ENCODE measurements around the gene SAP30BP.

SAP30BP gene

GRCh38 chr17:75666959-75667790, at the start of gene SAP30BP, which contains the start of gene RECQL5:
Gene SAP30BP, plus strand, starts transcription at chr17:75667338. Its CDS starts 35 bp downstream, at chr17:75667373.
Gene RECQL5, minus strand, starts transcription at chr17:75667154. Its CDS starts 597 bp downstream, at chr17:75666557.
- DNase-seq: peak; percentile 98

GRCh38 chr17:75617675-75618074, 49.5 kb upstream of the SAP30BP start:
- DNase-seq: no peak

DNA sequence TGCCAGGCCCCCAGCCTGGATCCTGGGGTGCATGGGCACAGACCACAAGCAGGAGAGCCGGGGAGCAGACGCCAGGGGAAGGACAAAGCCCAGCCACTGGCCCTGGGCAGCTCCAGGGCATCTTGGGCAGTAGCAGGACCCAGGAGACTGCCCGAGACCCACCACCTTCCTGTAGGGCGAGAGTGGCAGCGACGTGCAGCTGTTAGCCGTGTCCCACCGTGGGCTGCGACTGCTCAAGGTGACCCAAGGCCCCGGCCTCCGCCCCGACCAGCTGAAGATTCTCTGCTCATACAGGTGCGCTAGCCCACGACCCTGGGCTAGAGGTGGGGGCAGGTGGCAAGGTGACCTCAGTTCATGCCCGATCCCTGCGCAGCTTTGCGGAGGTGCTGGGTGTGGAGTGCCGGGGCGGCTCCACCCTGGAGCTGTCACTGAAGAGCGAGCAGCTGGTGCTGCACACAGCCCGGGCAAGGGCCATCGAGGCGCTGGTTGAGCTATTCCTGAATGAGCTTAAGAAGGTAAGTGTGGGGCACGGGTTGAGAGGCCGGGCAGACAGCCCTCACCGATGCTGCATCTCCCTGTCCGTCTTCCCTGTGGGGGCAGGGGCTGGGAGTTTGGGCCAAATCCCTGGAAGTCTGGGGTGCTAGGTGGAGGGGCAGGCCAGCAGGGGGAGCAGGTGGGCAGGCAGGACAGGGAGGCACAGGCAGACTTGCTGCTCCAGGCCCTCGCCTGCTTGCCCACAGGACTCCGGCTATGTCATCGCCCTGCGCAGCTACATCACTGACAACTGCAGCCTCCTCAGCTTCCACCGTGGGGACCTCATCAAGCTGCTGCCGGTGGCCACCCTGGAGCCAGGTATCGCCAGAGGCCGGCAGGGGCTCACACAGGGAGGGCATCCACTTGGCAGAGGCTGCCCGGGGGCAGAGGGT, 47.4 kb upstream of the SAP30BP start:
- DNase-seq: no peak

GRCh38 chr17:75621489-75621888, 45.6 kb upstream of the SAP30BP start:
- no peak for DNase-seq

- no peak for DNase-seq
Measured at GRCh38 chr17:75622076-75622475, 45.1 kb upstream of the SAP30BP start.

DNA sequence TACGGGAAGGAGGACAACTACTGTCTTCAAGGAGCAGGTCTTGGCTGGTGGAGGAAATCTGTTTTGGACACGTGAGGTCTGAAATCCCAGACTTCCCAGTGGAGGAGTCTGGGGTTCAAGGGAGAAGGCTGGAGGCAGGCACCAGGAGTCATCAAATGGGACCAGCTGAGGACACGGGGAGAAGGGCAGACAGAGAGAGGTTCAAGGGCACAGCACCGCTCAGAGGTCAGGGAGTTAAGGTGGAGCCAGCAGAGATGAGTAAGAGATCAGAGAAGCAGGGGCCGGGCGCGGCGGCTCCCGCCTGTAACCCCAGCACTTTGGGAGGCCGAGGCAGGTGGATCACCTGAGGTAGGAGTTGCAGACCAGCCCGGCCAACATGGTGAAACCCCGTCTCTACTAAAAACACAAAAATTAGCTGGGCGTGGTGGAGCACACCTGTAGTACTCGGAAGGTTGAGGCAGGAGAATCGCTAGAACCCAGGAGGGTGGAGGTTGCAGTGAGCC, 44.3 kb upstream of the SAP30BP start:
- no peak for DNase-seq

- no peak for DNase-seq
Measured at GRCh38 chr17:75623386-75623785, 43.8 kb upstream of the SAP30BP start.

GRCh38 chr17:75624021-75624420, 43.1 kb upstream of the SAP30BP start:
- DNase-seq: no peak

- DNase-seq: no peak
Measured at GRCh38 chr17:75624714-75625345, 42.3 kb upstream of the SAP30BP start.

GRCh38 chr17:75625813-75626486, 41.2 kb upstream of the SAP30BP start:
- DNase-seq: no peak

- DNase-seq: no peak
Measured at GRCh38 chr17:75626496-75627038, 40.6 kb upstream of the SAP30BP start.

- no peak for DNase-seq
Measured at GRCh38 chr17:75627094-75627493, 40.0 kb upstream of the SAP30BP start.

GRCh38 chr17:75628425-75628824, 38.7 kb upstream of the SAP30BP start:
- no peak for DNase-seq

DNA sequence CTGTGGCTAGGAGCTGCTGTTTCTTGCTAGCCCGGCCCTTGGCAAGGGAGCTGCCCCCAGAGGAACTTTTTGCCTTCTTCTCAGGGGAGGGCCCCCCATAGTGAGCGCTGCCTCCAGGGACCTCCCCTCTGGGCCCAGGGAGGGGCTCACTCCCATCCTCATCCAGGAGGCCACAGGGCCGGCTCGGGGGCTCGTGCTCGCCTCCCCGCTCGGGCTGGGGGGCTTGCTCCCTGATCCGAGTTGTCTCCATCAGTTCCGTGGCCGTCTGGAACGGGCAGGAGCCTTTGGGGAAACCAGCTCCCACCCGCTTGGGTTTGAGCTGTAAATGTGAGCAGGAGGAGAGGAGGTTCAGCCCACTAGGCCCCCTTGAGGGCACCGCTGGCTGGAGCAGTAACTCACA, 38.0 kb upstream of the SAP30BP start:
- DNase-seq: no peak

DNA sequence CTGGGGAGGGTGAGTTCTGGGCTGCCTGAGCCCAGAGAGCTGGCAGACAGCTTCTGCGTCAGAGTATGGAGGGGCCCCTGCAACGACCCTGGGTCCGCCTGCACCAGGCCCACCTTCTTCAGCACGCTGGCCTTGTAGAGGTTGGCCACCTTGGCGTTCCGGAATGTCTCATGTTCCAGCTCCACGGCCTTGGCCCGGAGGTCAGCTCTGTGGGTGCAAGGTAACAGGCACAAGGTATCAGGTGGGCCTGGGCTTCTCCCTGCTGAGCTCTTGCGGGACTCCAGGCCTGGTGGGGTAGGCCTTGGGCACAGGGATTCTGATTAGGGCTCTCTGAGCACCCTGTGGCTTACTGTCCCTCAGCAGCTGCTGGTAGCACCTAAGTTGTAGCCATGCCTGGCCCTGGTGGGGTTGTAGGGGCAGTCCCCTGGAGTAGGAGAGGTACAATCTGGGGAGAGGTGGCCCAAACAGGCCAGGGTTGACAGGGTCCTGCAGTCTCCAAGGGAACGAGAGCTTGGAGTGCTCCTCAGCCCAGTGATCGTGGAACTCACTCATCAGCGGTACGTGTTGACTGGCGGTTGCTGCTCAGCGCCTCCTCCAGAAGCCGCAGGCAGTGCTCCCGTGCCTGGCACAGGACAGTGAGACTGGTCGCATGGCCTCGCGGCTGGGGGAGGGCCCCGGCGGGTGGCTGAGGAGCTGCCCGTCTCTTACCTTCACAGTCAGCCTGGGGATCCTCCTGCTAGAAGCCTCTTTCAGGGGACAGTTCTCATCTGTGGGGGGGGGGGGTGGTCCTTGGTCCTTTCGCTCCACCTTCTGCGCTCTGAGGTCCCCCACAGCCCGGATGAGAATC, 36.8 kb upstream of the SAP30BP start:
- DNase-seq: no peak

- no peak for DNase-seq
Measured at GRCh38 chr17:75631353-75631752, 35.8 kb upstream of the SAP30BP start.

- DNase-seq: no peak
Measured at GRCh38 chr17:75632428-75632827, 34.7 kb upstream of the SAP30BP start.

GRCh38 chr17:75632863-75633485, 34.2 kb upstream of the SAP30BP start, which contains the start of gene SMIM5:
Gene SMIM5, plus strand, starts transcription at chr17:75633434. Its CDS starts 6,768 bp downstream, at chr17:75640202.
- peak; percentile 91 for DNase-seq

DNA sequence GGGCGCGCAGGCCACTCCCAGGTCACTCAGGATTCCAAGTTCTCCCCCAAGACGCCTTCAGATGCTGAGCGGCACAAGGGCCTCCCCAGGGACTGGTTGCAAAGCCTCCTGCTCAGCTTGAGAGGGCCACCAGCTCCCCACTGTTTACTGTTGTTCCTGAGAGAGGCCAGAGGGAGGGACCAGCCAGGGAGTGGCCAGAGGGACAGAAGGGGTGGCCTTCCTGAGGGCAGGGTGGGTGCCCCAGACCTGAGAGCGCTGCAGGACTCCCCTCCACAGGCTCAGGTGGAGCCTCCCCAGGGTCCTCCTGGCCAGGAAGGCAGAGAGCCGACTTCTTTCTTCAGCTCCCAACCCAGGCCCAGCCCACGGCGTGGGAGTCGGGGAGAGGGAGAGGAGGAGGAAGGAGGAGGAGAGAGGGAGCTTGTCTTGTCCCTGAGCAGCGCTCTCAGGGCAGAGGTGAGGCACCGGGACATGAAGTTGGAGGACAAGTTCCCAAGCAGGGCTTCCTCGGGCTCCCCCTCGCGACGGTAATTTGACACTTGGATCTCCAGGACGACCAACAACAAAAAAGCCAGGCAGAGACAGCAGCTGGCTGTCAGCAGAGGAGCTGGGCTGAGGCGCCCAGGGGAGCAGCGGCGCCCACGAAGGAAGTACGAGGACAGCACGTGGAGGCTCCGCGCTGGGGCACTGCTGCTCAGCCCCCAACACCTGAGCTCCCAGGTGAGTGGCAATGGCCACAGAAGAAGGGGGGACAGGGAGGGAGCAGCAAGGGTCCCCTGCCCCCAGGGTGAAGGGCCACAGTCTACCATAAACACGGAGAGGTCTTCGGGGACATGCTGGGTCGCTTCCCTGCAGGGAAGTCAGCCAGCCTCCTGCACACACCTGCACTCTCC, 33.4 kb upstream of the SAP30BP start:
- peak; percentile 96 for DNase-seq
